Hepatocyte (in vitro differentiated cells): ENCODE results near the gene KSR1. TPM values are rescaled to one million over a fixed set of nuclear protein-coding genes. Genes with fewer than 3 reads are reported as not detected.

Experiments
- DNase-seq: peaks from one replicate; pipeline ENCODE4 v3.0.0-alpha.2; 2016; ENCODE audit warnings: low spot score
- H2AFZ ChIP-seq: fragments of 200-600 bp; sonication (generic); 2 replicates; pipeline ENCODE4 v1.6.0; 2016; ENCODE audit warnings: antibody characterized with exemption, mild to moderate bottlenecking
- H3K27ac ChIP-seq: fragments of 200-600 bp; sonication (generic); 2 replicates; pipeline ENCODE4 v1.5.1; 2016; ENCODE audit warnings: mild to moderate bottlenecking
- H3K27me3 ChIP-seq: fragments of 200-600 bp; sonication (generic); 2 replicates; pipeline ENCODE4 v1.6.1; 2016
- H3K36me3 ChIP-seq: fragments of 200-600 bp; sonication (generic); replicated peaks from 2 replicates; pipeline ENCODE4 v1.5.1; 2016; ENCODE audit warnings: low read depth; ENCODE audit not compliant: insufficient read depth
- H3K4me1 ChIP-seq: fragments of 200-600 bp; sonication (generic); 2 replicates; pipeline ENCODE4 v1.5.1; 2016; ENCODE audit warnings: mild to moderate bottlenecking, moderate library complexity; ENCODE audit not compliant: insufficient read depth
- H3K4me2 ChIP-seq: fragments of 200-600 bp; sonication (generic); 2 replicates; pipeline ENCODE4 v1.6.0; 2016
- H3K4me3 ChIP-seq: fragments of 200-600 bp; sonication (generic); 2 replicates; pipeline ENCODE4 v1.5.1; 2016; ENCODE audit warnings: mild to moderate bottlenecking
- H3K79me2 ChIP-seq: fragments of 200-600 bp; sonication (generic); 2 replicates; pipeline ENCODE4 v1.6.0; 2017; ENCODE audit warnings: mild to moderate bottlenecking
- H3K9me2 ChIP-seq: fragments of 200-600 bp; sonication (generic); replicated peaks from 2 replicates; pipeline ENCODE4 v1.6.0; 2017; ENCODE audit warnings: mild to moderate bottlenecking; ENCODE audit not compliant: insufficient read depth
- H3K9me3 ChIP-seq: fragments of 200-600 bp; sonication (generic); 2 replicates; pipeline ENCODE4 v1.5.1; 2016; ENCODE audit warnings: low read depth, mild to moderate bottlenecking
- H4K20me1 ChIP-seq: fragments of 200-600 bp; sonication (generic); 2 replicates; pipeline ENCODE4 v1.6.0; 2016; ENCODE audit warnings: mild to moderate bottlenecking; ENCODE audit not compliant: insufficient read depth, poor library complexity, severe bottlenecking
- CTCF ChIP-seq: fragments of 200-600 bp; sonication (generic); IDR thresholded peaks from 2 replicates; pipeline ENCODE4 v1.5.1; 2016; ENCODE audit warnings: antibody characterized with exemption, mild to moderate bottlenecking; ENCODE audit not compliant: poor library complexity
- EZH2 ChIP-seq: fragments of 200-600 bp; sonication (generic); IDR thresholded peaks from 2 replicates; pipeline ENCODE4 v1.6.1; 2016; ENCODE audit warnings: antibody characterized with exemption, mild to moderate bottlenecking, borderline replicate concordance
- EZH2phosphoT487 ChIP-seq: fragments of 200-600 bp; sonication (generic); IDR thresholded peaks from one replicate; pipeline ENCODE4 v1.6.1; 2018; ENCODE audit warnings: antibody characterized with exemption, mild to moderate bottlenecking, low read depth, moderate library complexity; ENCODE audit not compliant: unreplicated experiment, severe bottlenecking
- WGBS: methylation state at CpG from one replicate; pipeline ENCODE4 v1.1.6; 2016; ENCODE audit warnings: low lambda C conversion rate; ENCODE audit errors: missing lambda C conversion rate; 5-methylcytosine and 5-hydroxymethylcytosine counted together
- polyA plus RNA-seq: library from polyadenylated mRNA; unstranded; fragments of >200 nt; fragmentation: Nextera tagmentation; extraction: Ambion mirVana; gene quantifications from 2 replicates; pipeline ENCODE4 v1.2.1, GENCODE V29; 2016
- total RNA-seq: library from RNA; depleted of rRNA; stranded (reverse); fragments of >200 nt; gene quantifications from 2 replicates; pipeline ENCODE4 v1.2.3, GENCODE V29; 2014

KSR1 gene
- total and polyA plus RNA-seq, 2 experiments from 2014 or later = 16.2 to 32.6 TPM

GRCh38 chr17:27512511-27513346 lies 56.5 kb downstream of the KSR1 start:
- H3K9me3 ChIP-seq = no peaks in the 10 kb centered on the region
- peak overlapping the region; percentile 49 for H3K27ac ChIP-seq
- H3K79me2 ChIP-seq = peaks cover 83% of the 10 kb centered on the region
- H3K36me3 ChIP-seq = no peaks in the 10 kb centered on the region
- TF ChIP-seq EZH2phosphoT487 (no peak), EZH2 (no peak), CTCF (no peak)
- no peaks in the 10 kb centered on the region for H4K20me1 ChIP-seq
- H3K4me1 ChIP-seq = peaks cover 10% of the 10 kb centered on the region
- no peaks in the 10 kb centered on the region for H3K27me3 ChIP-seq
- WGBS = 77% methylated on average over 15 of the region's 15 CpGs
- H3K9me2 ChIP-seq = no peaks in the 10 kb centered on the region
- no peak overlapping the region for H3K4me3 ChIP-seq
- DNase-seq = no peak
- no peak overlapping the region for H2AFZ ChIP-seq
- H3K4me2 ChIP-seq = peak overlapping the region; percentile 9

GRCh38 chr17:27513849-27514248 lies 57.6 kb downstream of the KSR1 start:
- H3K36me3 ChIP-seq = no peaks in the 10 kb centered on the region
- H3K27me3 ChIP-seq = no peaks in the 10 kb centered on the region
- peaks cover 12% of the 10 kb centered on the region for H3K4me1 ChIP-seq
- H3K9me2 ChIP-seq = no peaks in the 10 kb centered on the region
- H3K27ac ChIP-seq = no peak overlapping the region
- TF ChIP-seq CTCF = no peak
- TF ChIP-seq EZH2 = no peak
- no peak for TF ChIP-seq EZH2phosphoT487
- no peaks in the 10 kb centered on the region for H4K20me1 ChIP-seq
- peaks cover 83% of the 10 kb centered on the region for H3K79me2 ChIP-seq
- no peak overlapping the region for H2AFZ ChIP-seq
- no peak for DNase-seq
- H3K9me3 ChIP-seq = no peaks in the 10 kb centered on the region
- H3K4me2 ChIP-seq = no peak overlapping the region
- WGBS = 84% methylated on average over 8 of the region's 8 CpGs
- no peak overlapping the region for H3K4me3 ChIP-seq

- no peaks in the 10 kb centered on the region for H4K20me1 ChIP-seq
- H3K9me2 ChIP-seq = no peaks in the 10 kb centered on the region
- H3K79me2 ChIP-seq = peaks cover 82% of the 10 kb centered on the region
Observed at GRCh38 chr17:27514595-27515413, 58.6 kb downstream of the KSR1 start.

More at GRCh38 chr17:27514595-27515413, 58.6 kb downstream of the KSR1 start:
- H3K4me1 ChIP-seq = peaks cover 18% of the 10 kb centered on the region
- H2AFZ ChIP-seq = no peak overlapping the region
- WGBS = 89% methylated on average over 7 of the region's 7 CpGs
- DNase-seq = no peak
- H3K4me3 ChIP-seq = no peak overlapping the region
- H3K27ac ChIP-seq = no peak overlapping the region
- no peaks in the 10 kb centered on the region for H3K36me3 ChIP-seq
- H3K9me3 ChIP-seq = no peaks in the 10 kb centered on the region
- no peak for TF ChIP-seq CTCF
- no peak for TF ChIP-seq EZH2phosphoT487
- TF ChIP-seq EZH2 = no peak
- H3K4me2 ChIP-seq = no peak overlapping the region
- no peaks in the 10 kb centered on the region for H3K27me3 ChIP-seq
